ENCODE measurements around the gene ZNF503. TPM values are rescaled to one million over a fixed set of nuclear protein-coding genes. Genes with fewer than 3 reads are reported as not detected.
A peak's percentile ranks its signal among the peaks of the same experiment; 100 is the strongest.

ZNF503 gene
- total and polyA plus RNA-seq, 8 donors = 13.8 to 41.2 (median 23.4) TPM

- ATAC-seq = peak in 3 of 4 donors; percentile 0 to 20 (median 16)
- WGBS, 2 donors = 5 to 11% methylated on average over 45 to 56 of the region's 56 CpGs
- DNase-seq = peak; percentile 64 to 91 (median 80)
- H3K27ac ChIP-seq = peak overlapping the region; percentile 97 to 99 (median 98)
- intact Hi-C loops (cut with DNase I) = loop anchor here in 1 of 3 donors (10.0 kb wide), 2 partner anchors 370 to 520 kb away; no protein-coding TSS in a partner anchor
- no peaks in the 10 kb centered on the region for H3K27me3 ChIP-seq
- H3K36me3 ChIP-seq = no peaks in the 10 kb centered on the region
- H3K4me3 ChIP-seq = peak overlapping the region; percentile 31 to 98 (median 92)
- no peak for TF ChIP-seq CTCF (IDR thresholded peaks at IDR 0.05)
- no peak for FAIRE-seq
- peaks cover 0 to 3% (median 0%) of the 10 kb centered on the region in 3 donors for H3K4me1 ChIP-seq
- no peaks in the 10 kb centered on the region for H3K9me3 ChIP-seq
Measured at GRCh38 chr10:75404815-75405597, 3.4 kb upstream of the ZNF503 start.

- Histone ChIP-seq H3K4me3 (peak overlapping the region; percentile 31 to 98 (median 92)), H3K27me3 (no peaks in the 10 kb centered on the region), H3K4me1 (no peaks in the 10 kb centered on the region), H3K36me3 (no peaks in the 10 kb centered on the region), H3K9me3 (no peaks in the 10 kb centered on the region), H3K27ac (peak overlapping the region; percentile 97 to 99 (median 98))
- peak; percentile 48 to 88 (median 64) for DNase-seq
- no peak for TF ChIP-seq CTCF (IDR thresholded peaks at IDR 0.05)
- no peak for ATAC-seq
- intact Hi-C loops (cut with DNase I) = loop anchor here in 1 of 3 donors (10.0 kb wide), 2 partner anchors 371 to 521 kb away; no protein-coding TSS in a partner anchor
- 2 to 3% methylated on average over 54 to 58 of the region's 58 CpGs for WGBS, 2 donors
- no peak for FAIRE-seq
Measured at GRCh38 chr10:75403939-75404814, 2.6 kb upstream of the ZNF503 start.

GRCh38 chr10:75403144-75403938, 1.8 kb upstream of the ZNF503 start:
- Histone ChIP-seq H3K4me1 (no peaks in the 10 kb centered on the region), H3K9me3 (no peaks in the 10 kb centered on the region), H3K36me3 (no peaks in the 10 kb centered on the region), H3K27me3 (no peaks in the 10 kb centered on the region), H3K4me3 (peak overlapping the region; percentile 31 to 98 (median 92)), H3K27ac (peak overlapping the region; percentile 97 to 99 (median 98))
- no peak for FAIRE-seq
- ATAC-seq = no peak
- 0 to 1% methylated on average over 50 to 56 of the region's 56 CpGs for WGBS, 2 donors
- intact Hi-C loops (cut with DNase I) = loop anchor here in 1 of 3 donors (10.0 kb wide), 2 partner anchors 371 to 521 kb away; no protein-coding TSS in a partner anchor
- no peak for TF ChIP-seq CTCF (IDR thresholded peaks at IDR 0.05)
- peak; percentile 60 to 81 (median 68) for DNase-seq

GRCh38 chr10:75402486-75403143, 1.1 kb upstream of the ZNF503 start:
- FAIRE-seq (no peak), DNase-seq (peak in 4 of 6 donors; percentile 54 to 78 (median 62)), ATAC-seq (peak in 2 of 4 donors; percentile 1 to 3)
- no peaks in the 10 kb centered on the region for H3K27me3 ChIP-seq
- no peak for TF ChIP-seq CTCF (IDR thresholded peaks at IDR 0.05)
- no peaks in the 10 kb centered on the region for H3K36me3 ChIP-seq
- no peaks in the 10 kb centered on the region for H3K9me3 ChIP-seq
- 0% methylated on average over 42 of the region's 42 CpGs for WGBS, 2 donors
- peak overlapping the region; percentile 31 to 98 (median 92) for H3K4me3 ChIP-seq
- peak overlapping the region; percentile 97 to 99 (median 98) for H3K27ac ChIP-seq
- intact Hi-C loops (cut with DNase I) = loop anchor here in 1 of 3 donors (10.0 kb wide), 2 partner anchors 372 to 522 kb away; no protein-coding TSS in a partner anchor
- H3K4me1 ChIP-seq = no peaks in the 10 kb centered on the region

Measured in pancreas (tissue), 10 donors.